SK-N-SH treated with all-trans-retinoic acid at 6 μM for 48 hours (cell line): ENCODE data around the gene CACNA1D.

Experiments used
- ATAC-seq: fragments of 200-7000 bp; cut with Tn5 transposase; 3 replicates; pipeline ENCODE4 v1.9.1; 2020; ENCODE audit warnings: mild to moderate bottlenecking, moderate library complexity
- ARNTL ChIP-seq: fragments of 450-650 bp; formaldehyde crosslinking; IDR thresholded peaks from 2 replicates; pipeline ENCODE4 v1.5.0; 2020; ENCODE audit warnings: low read depth, mild to moderate bottlenecking, moderate library complexity, borderline replicate concordance
- BACH2 ChIP-seq: fragments of 250-450 bp; sonication (Bioruptor Pico); IDR thresholded peaks from 2 replicates; pipeline ENCODE4 v1.9.0; 2021; ENCODE audit warnings: mild to moderate bottlenecking, borderline replicate concordance
- CREB5 ChIP-seq: fragments of 250-450 bp; sonication (Bioruptor Pico); IDR thresholded peaks from 2 replicates; pipeline ENCODE4 v1.5.1; 2020; ENCODE audit warnings: low read depth, mild to moderate bottlenecking, moderate library complexity
- ESRRG ChIP-seq: fragments of 250-450 bp; sonication (Bioruptor Pico); IDR thresholded peaks from 2 replicates; pipeline ENCODE4 v1.6.1; 2021; ENCODE audit warnings: mild to moderate bottlenecking
- GLIS3 ChIP-seq: fragments of 250-450 bp; sonication (Bioruptor Pico); IDR thresholded peaks from 2 replicates; pipeline ENCODE4 v1.5.0; 2020; ENCODE audit warnings: mild to moderate bottlenecking, moderate library complexity
- ISL1 ChIP-seq: fragments of 250-450 bp; sonication (Bioruptor Pico); IDR thresholded peaks from 2 replicates; pipeline ENCODE4 v2.1.2; 2022; ENCODE audit warnings: mild to moderate bottlenecking, moderate library complexity
- PATZ1 ChIP-seq: fragments of 250-450 bp; sonication (Bioruptor Pico); IDR thresholded peaks from 2 replicates; pipeline ENCODE4 v1.8.0; 2020; ENCODE audit warnings: mild to moderate bottlenecking, moderate library complexity, borderline replicate concordance
- PPARA ChIP-seq: fragments of 250-450 bp; sonication (Bioruptor Pico); IDR thresholded peaks from 2 replicates; pipeline ENCODE4 v1.5.0; 2020; ENCODE audit warnings: mild to moderate bottlenecking, borderline replicate concordance
- RARB ChIP-seq: fragments of 250-450 bp; sonication (Bioruptor Pico); IDR thresholded peaks from 2 replicates; pipeline ENCODE4 v1.8.0; 2021; ENCODE audit warnings: mild to moderate bottlenecking, moderate library complexity
- SNAI2 ChIP-seq: fragments of 250-450 bp; sonication (Bioruptor Pico); IDR thresholded peaks from 2 replicates; pipeline ENCODE4 v1.5.0; 2020; ENCODE audit warnings: mild to moderate bottlenecking, moderate library complexity
- TCF4 ChIP-seq: fragments of 250-450 bp; sonication (Bioruptor Pico); IDR thresholded peaks from 2 replicates; pipeline ENCODE4 v1.8.0; 2021; ENCODE audit warnings: mild to moderate bottlenecking, moderate library complexity, borderline replicate concordance
- TOX ChIP-seq: fragments of 250-450 bp; sonication (Bioruptor Pico); IDR thresholded peaks from 2 replicates; pipeline ENCODE4 v1.8.0; 2021; ENCODE audit warnings: mild to moderate bottlenecking, moderate library complexity, borderline replicate concordance
- ZFP3 ChIP-seq: fragments of 250-450 bp; sonication (Bioruptor Pico); IDR thresholded peaks from 2 replicates; pipeline ENCODE4 v1.5.0; 2020; ENCODE audit warnings: mild to moderate bottlenecking, moderate library complexity
- ZNF565 ChIP-seq: fragments of 450-650 bp; formaldehyde crosslinking; conservative IDR thresholded peaks from 2 replicates; pipeline ENCODE4 v1.5.0; 2020; ENCODE audit warnings: low read depth, mild to moderate bottlenecking, moderate library complexity
- ZNF70 ChIP-seq: fragments of 450-650 bp; formaldehyde crosslinking; IDR thresholded peaks from 2 replicates; pipeline ENCODE4 v1.5.0; 2020; ENCODE audit warnings: mild to moderate bottlenecking, moderate library complexity
- ZNF8 ChIP-seq: fragments of 450-650 bp; formaldehyde crosslinking; IDR thresholded peaks from 2 replicates; pipeline ENCODE4 v1.5.0; 2020; ENCODE audit warnings: mild to moderate bottlenecking, moderate library complexity
- TF ChIP-seq, protein P1 (sequence below): fragments of 250-450 bp; sonication (Bioruptor Pico); IDR thresholded peaks from 2 replicates; pipeline ENCODE4 v1.5.0; 2020; ENCODE audit warnings: mild to moderate bottlenecking, moderate library complexity
- TF ChIP-seq, protein P2 (sequence below): fragments of 250-450 bp; sonication (Bioruptor Pico); IDR thresholded peaks from 2 replicates; pipeline ENCODE4 v1.8.0; 2021; ENCODE audit warnings: low read depth, mild to moderate bottlenecking, moderate library complexity, borderline replicate concordance

CACNA1D gene

DNA sequence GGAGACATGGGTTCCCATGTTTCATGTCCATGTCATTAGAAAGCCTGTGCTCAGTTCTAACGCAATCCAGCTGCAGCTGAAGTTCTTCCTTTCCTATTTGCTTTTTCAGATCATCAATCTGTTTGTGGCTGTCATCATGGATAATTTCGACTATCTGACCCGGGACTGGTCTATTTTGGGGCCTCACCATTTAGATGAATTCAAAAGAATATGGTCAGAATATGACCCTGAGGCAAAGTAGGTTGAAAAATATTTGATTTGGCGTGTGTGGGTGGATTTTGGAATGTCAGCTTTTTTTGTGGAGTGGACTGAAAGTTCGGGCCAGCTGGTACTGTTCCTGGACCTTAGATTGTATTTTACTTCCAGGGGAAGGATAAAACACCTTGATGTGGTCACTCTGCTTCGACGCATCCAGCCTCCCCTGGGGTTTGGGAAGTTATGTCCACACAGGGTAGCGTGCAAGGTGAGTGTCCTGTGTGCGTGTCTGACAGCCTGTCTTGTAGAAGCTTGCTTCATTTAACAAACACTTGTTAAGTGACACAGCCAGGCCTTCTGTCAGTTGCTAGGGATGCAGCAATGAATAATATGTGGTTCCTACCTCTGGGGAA lies 282.2 kb downstream of the CACNA1D start:
- ATAC-seq: no peak
- TF ChIP-seq SNAI2 (CRISPR knock-in tag) (no peak), CREB5 (CRISPR knock-in tag) (no peak), PATZ1 (CRISPR knock-in tag) (no peak), ZFP3 (no peak), GLIS3 (no peak), ARNTL (CRISPR knock-in tag) (no peak)
- TF ChIP-seq, protein P1, sequence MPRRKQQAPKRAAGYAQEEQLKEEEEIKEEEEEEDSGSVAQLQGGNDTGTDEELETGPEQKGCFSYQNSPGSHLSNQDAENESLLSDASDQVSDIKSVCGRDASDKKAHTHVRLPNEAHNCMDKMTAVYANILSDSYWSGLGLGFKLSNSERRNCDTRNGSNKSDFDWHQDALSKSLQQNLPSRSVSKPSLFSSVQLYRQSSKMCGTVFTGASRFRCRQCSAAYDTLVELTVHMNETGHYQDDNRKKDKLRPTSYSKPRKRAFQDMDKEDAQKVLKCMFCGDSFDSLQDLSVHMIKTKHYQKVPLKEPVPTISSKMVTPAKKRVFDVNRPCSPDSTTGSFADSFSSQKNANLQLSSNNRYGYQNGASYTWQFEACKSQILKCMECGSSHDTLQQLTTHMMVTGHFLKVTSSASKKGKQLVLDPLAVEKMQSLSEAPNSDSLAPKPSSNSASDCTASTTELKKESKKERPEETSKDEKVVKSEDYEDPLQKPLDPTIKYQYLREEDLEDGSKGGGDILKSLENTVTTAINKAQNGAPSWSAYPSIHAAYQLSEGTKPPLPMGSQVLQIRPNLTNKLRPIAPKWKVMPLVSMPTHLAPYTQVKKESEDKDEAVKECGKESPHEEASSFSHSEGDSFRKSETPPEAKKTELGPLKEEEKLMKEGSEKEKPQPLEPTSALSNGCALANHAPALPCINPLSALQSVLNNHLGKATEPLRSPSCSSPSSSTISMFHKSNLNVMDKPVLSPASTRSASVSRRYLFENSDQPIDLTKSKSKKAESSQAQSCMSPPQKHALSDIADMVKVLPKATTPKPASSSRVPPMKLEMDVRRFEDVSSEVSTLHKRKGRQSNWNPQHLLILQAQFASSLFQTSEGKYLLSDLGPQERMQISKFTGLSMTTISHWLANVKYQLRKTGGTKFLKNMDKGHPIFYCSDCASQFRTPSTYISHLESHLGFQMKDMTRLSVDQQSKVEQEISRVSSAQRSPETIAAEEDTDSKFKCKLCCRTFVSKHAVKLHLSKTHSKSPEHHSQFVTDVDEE (CRISPR knock-in tag): no peak

- no peak for TF ChIP-seq ZNF70 (CRISPR knock-in tag)
- TF ChIP-seq ESRRG (CRISPR knock-in tag): no peak
- TF ChIP-seq TCF4 (CRISPR knock-in tag): no peak
- TF ChIP-seq CREB5 (CRISPR knock-in tag): no peak
- TF ChIP-seq ZFP3: no peak
- no peak for TF ChIP-seq RARB (CRISPR knock-in tag)
- TF ChIP-seq ZNF8 (CRISPR knock-in tag): no peak
- TF ChIP-seq PPARA: no peak
- no peak for TF ChIP-seq ARNTL (CRISPR knock-in tag)
- TF ChIP-seq BACH2 (CRISPR knock-in tag): no peak
- no peak for TF ChIP-seq TOX (CRISPR knock-in tag)
- ATAC-seq: no peak
Observed at GRCh38 chr3:53777468-53777867, 283.1 kb downstream of the CACNA1D start.

GRCh38 chr3:53778153-53778552 lies 283.7 kb downstream of the CACNA1D start:
- no peak for ATAC-seq

DNA sequence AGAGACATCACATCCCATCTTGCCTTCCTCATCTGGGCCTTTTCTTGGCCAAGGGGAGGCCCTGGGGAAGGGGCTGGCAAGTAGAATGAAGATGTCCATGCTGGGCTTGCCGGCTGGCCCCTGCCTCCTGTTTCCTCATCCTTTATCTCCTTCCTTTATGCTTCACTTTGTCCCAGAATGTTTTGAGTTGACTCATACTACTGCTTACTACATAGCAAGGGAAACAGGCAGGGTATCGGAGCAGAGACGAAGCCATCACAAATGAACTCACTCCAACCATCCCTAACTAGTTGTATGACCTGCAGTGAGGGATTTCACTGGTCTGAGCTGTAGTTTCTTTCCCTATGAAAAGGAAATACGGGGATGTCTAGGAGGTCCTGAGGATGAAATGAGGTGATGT lies 285.8 kb downstream of the CACNA1D start:
- TF ChIP-seq, protein P1 (CRISPR knock-in tag): no peak
- TF ChIP-seq, protein P2, sequence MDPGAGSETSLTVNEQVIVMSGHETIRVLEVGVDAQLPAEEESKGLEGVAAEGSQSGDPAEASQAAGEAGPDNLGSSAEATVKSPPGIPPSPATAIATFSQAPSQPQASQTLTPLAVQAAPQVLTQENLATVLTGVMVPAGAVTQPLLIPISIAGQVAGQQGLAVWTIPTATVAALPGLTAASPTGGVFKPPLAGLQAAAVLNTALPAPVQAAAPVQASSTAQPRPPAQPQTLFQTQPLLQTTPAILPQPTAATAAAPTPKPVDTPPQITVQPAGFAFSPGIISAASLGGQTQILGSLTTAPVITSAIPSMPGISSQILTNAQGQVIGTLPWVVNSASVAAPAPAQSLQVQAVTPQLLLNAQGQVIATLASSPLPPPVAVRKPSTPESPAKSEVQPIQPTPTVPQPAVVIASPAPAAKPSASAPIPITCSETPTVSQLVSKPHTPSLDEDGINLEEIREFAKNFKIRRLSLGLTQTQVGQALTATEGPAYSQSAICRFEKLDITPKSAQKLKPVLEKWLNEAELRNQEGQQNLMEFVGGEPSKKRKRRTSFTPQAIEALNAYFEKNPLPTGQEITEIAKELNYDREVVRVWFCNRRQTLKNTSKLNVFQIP (CRISPR knock-in tag): no peak
- TF ChIP-seq GLIS3: no peak
- no peak for TF ChIP-seq TOX (CRISPR knock-in tag)
- no peak for ATAC-seq

More at GRCh38 chr3:53778153-53778552, 283.7 kb downstream of the CACNA1D start:
- TF ChIP-seq TOX (CRISPR knock-in tag): no peak
- no peak for TF ChIP-seq ZNF565 (CRISPR knock-in tag)
- TF ChIP-seq ISL1 (CRISPR knock-in tag): no peak
